KG1 (cell line): ENCODE results near the gene IL36G.
A peak's percentile ranks its signal among the peaks of the same experiment; 100 is the strongest.
"Not testable (repeated sequence)": the region's sequence is repeated elsewhere in the genome, so short reads cannot be mapped to it uniquely, and the experiment has no call there.

Experiments
- DNase-seq: peaks from one replicate; lab custom pipeline; 2025; lab: John Stamatoyannopoulos, UW

IL36G gene

GRCh38 chr2:112977559-112978056, at the start of gene IL36G:
Gene IL36G (plus strand): TSS chr2:112978006. CDS start chr2:112978639, 633 bp downstream.
- no peak for DNase-seq

GRCh38 chr2:112933261-112933660, 44.5 kb upstream of the IL36G start:
- no peak for DNase-seq

DNA sequence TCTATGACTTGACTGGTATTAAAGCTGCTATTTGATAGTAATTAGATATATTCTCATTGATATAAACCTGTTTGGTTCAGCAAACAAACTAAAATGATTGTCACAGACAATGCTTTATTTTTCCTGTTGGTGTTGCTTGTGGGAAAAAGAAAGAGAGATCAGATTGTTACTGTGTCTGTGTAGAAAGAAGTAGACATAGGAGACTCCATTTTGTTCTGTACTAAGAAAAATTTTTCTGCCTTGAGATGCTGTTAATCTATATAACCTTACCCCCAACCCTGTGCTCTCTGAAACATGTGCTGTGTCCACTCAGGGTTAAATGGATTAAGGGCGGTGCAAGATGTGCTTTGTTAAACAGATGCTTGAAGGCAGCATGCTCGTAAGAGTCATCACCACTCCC, 43.7 kb upstream of the IL36G start:
- DNase-seq = not testable (repeated sequence)

DNA sequence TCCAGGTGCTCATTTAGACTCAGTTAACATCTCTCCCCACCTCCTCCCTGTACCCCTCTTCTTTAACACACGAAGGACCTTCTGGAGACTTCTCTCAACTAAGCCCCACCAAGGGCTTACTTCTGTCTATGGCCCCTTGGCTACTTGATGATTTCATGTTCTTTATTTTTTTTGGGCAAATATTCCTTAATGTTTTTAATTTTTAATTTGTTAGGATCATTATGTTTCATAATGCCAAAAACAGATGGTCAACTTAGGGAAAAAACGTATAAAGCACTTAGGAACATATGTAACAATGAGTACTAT, 40.9 kb upstream of the IL36G start:
- DNase-seq = no peak

DNA sequence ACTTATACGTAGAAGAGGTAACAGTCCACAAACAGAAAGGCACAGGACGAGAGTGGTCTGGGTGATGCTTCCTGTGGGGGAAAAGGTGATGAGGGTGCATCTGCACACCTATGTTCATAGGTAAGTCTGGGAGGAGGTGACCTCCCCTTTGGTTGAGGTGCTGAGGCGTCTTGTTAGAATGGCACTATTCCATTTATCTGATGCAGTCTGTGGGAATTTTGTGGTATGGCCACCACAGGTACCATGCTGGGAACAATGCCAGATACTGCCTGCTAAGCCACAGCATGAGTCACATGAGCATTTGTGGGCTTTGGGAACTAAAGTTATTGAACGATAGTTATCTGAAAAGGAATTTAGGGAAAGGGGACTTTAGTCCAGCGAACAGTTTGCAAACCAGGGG, 38.9 kb upstream of the IL36G start:
- no peak for DNase-seq

DNA sequence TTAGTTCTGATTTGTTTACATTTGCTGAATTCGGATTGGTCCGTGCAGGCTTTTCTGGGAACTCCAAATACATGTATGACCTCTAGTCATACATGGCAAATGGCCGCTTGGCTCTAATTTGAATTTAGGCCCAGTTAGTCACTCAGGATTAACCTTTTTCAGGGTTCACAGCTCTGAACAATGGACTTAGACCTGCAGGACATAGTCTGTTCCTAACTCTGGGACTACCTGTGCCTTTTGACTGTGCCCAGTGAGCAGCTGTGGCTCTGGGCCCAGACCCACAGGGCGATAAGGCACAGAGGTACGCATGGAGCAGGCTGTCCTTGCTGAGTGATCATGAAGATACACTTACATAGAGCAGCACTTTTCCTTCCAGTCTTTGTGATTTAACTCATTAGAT, 38.4 kb upstream of the IL36G start:
- DNase-seq = no peak

- no peak for DNase-seq
Observed at GRCh38 chr2:112940859-112941625, 36.8 kb upstream of the IL36G start.

DNA sequence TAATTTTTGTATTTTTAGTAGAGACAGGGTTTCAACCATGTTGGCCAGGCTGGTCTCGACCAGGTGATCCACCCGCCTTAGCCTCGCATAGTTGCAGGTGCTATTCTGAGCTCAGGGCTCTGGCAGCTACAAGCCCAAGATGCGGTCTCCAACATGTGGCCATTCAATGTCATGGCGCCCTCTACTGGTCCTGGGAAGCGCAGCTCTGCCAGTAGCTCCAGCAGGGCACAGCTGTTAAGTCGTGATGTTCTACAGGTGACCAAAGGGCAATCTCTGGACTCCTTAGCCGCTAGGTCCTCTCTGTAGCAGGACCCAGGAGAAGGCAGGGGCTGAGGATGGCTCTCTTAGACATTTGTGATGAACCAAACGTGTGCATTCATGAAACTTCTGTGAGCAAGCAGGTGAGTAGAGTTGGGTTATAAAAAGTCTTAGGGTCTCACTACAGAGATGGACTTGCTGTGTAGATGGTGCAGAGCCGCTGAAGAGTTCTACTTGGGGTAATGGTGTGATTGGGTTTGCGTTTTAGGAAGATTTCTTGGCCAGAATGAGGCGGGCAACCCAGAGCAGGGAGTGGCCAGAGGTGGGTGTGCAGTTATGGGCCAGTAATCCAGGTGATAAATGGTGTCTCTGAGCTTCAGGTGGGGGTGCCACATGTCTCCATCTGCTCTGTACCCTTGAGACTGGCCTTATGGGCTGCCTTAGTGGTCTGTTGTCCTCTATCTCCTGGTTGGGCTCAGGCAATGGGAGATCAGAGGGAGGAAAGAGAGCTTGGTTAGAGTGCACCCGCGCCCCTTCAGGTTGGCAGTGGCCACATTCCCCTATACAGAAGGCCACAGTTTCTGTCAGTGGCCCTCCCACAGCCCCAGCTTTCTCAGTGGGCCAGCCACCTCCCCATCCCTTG, 35.8 kb upstream of the IL36G start:
- DNase-seq = peak; percentile 72

GRCh38 chr2:112942654-112943002, 35.2 kb upstream of the IL36G start:
- no peak for DNase-seq

GRCh38 chr2:112944971-112945370, 32.8 kb upstream of the IL36G start:
- DNase-seq = no peak

DNA sequence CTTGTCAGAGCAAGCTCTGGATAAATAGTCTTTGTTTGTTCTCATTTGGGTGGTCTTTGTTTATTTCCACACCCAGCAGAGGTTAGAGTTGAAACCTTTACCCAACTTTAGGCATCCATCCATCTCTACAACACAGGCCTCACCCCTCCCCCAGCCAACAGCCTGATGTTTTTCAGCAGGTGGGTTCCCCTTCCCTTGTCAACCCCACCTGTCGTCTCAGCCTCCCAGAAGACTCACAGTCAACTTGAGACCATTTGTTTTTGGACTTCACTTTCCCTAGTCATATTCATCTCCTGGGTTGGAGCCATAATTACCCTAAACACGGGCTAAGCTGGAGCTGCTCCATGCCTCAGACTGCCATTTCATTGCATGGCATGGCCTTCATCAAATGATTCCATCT, 31.7 kb upstream of the IL36G start:
- no peak for DNase-seq

GRCh38 chr2:112947374-112947773, 30.4 kb upstream of the IL36G start:
- no peak for DNase-seq

DNA sequence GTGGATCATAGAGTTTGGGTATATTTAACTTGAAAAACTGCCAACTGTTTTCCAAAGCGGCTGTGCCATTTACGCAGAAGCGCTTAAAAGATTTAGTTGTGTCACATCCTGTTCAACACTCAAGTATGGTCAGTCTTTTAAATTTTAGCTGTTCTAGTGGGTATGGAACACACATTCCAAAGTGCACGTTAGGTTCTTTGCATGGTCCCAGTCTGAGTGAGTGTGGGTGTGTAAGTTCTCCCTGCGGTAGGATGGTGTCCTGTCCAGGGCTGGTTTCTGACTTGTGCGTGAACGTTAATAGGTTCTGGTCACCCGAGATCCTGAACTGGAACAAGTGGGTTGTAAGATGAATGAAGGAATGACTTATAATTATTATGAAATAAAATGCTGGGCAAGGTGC, 28.4 kb upstream of the IL36G start:
- DNase-seq = no peak

- no peak for DNase-seq
Observed at GRCh38 chr2:112954364-112954763, 23.4 kb upstream of the IL36G start.

GRCh38 chr2:112957511-112957910, 20.3 kb upstream of the IL36G start:
- no peak for DNase-seq

DNA sequence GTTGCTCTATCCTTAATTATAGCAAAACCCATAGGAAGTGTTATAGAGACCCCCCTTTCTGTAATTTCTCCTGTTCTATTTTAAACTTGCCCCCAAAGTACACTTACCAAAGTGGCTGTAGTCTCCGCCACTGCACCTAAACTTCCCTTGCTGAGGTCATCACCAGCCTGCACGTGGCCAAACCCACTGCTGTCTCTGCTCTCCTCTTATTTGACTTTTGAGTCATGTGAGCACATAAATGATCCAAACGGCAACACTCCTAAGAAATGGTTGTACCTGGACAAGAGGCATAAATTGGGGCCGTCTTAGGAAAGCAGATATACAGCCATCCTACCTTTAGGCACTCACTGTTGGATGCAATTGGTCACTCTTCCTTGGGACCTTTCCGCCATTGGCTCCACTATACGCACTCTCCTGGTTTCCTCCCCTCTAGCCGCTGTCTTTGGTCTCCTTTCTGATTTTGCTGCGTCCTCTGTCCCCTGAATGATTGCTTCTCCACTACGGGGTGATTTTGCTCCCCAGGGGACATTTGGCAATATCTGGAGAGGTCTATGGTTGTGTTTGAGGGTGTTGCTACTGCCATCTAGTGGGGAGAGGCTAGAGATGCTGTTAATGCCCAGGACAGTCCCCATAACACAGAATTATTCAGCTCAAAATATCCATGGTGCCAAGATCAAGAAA, 19.2 kb upstream of the IL36G start:
- peak; percentile 42 for DNase-seq

- no peak for DNase-seq
Observed at GRCh38 chr2:112959109-112959812, 18.5 kb upstream of the IL36G start.

GRCh38 chr2:112960230-112960825, 17.5 kb upstream of the IL36G start:
- DNase-seq = no peak

- no peak for DNase-seq
Observed at GRCh38 chr2:112962308-112963175, 15.3 kb upstream of the IL36G start.

- DNase-seq = no peak
Observed at GRCh38 chr2:112967023-112967422, 10.8 kb upstream of the IL36G start.
